Prostate gland (tissue), 2 donors: Measurements from ENCODE around the gene KRTAP21-3.

Source experiments
- CTCF ChIP-seq, 4 experiments: fragments of 200-600 bp in 2 of 4; fragments of 450-650 bp in 2 of 4; sonication (generic) in 2 of 4; IDR thresholded peaks; 1 replicate in 3 of 4; 2 replicates in 1 of 4; pipeline ENCODE4 v1.5.1; 2016 to 2019; ENCODE audit warnings: antibody characterized with exemption in 4 of 4, mild to moderate bottlenecking in 2 of 4, moderate library complexity in 2 of 4
- POLR2A ChIP-seq: fragments of 450-650 bp; IDR thresholded peaks from one replicate; pipeline ENCODE4 v1.6.1; 2016; ENCODE audit warnings: antibody characterized with exemption, mild to moderate bottlenecking

GRCh38 chr21:30717105-30717504 is 1.5 kb downstream of the KRTAP21-3 start:
- TF ChIP-seq CTCF (IDR thresholded peaks at IDR 0.05): no peak
- no peak for TF ChIP-seq POLR2A
